ENCODE results near the gene LHX4. TPM values are rescaled to one million over a fixed set of nuclear protein-coding genes. Genes with fewer than 3 reads are reported as not detected.
A peak's percentile ranks its signal among the peaks of the same experiment; 100 is the strongest.

The LHX4 gene
- total and polyA plus RNA-seq, 2 of the 13 experiments (the other 11 are each of a cell fraction or from before 2014, with no cell fraction given): 0.03 to 0.07 TPM

DNA sequence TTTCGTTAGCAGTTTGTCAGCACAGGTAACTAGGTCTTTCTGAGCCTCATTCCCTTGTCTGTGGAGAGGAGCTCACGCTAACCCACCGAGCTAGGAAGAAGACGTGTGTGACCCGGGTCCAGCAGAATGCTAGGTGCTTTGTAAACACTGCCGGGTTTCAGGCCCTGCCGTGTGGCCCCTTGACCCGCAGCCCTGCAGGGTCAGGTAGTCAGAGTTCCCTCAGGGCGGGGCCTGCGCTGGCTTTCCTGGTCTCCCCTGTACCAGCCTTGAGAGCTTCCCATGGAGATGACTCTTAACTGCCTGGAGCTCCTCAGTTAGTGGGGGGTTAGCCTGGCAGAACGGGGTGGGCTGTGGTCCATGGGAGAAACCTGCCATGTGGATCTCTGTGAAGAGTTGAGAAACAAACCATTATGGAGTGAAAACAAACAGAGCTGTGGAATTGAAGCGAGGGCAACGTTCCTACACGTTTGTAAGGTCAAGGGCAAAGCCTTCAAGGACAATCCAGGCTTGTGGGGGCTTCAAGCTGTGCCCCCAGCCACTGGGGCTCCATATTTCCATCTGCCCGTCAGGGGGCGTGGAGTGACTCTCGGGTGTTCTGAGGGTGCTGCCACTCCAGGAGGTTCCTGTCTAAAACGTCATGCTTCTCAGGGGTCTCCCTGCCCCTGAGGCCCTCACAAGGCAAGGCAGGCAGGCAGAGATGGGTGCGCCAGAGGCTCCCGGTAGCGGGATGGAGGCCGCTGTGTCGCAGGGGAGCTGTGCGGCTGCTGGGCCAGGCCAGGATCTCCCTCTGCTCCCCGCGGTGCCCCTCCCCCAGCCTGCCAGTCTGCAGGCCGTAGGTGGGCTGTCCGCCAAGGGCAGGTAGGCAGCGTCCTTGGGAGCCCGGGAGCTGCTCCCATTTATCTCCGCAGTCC is 23.8 kb downstream of the LHX4 start (continued):
- no peak for TF ChIP-seq SRY (CRISPR knock-in tag; IDR thresholded peaks at IDR 0.05)
- TF ChIP-seq DMAP1 (CRISPR knock-in tag; IDR thresholded peaks at IDR 0.05): no peak; the same call in 1 of the 2 replicates
- no peak for TF ChIP-seq TBP (CRISPR knock-in tag; IDR thresholded peaks at IDR 0.05)
- TF ChIP-seq ZNF350 (CRISPR knock-in tag; IDR thresholded peaks at IDR 0.05; ENCODE audit: borderline replicate concordance, low read depth): no peak; the same call in 1 of the 2 replicates
- no peak for TF ChIP-seq ZNF260 (CRISPR knock-in tag; IDR thresholded peaks at IDR 0.05; ENCODE audit: borderline replicate concordance, low read depth)
- TF ChIP-seq HDAC2 (CRISPR knock-in tag; IDR thresholded peaks at IDR 0.05): peak; percentile 55; the same call in 1 of the 2 replicates
- TF ChIP-seq, protein P1, sequence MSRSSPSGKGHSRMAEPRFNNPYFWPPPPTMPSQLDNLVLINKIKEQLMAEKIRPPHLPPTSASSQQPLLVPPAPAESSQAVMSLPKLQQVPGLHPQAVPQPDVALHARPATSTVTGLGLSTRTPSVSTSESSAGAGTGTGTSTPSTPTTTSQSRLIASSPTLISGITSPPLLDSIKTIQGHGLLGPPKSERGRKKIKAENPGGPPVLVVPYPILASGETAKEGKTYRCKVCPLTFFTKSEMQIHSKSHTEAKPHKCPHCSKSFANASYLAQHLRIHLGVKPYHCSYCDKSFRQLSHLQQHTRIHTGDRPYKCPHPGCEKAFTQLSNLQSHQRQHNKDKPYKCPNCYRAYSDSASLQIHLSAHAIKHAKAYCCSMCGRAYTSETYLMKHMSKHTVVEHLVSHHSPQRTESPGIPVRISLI (CRISPR knock-in tag; IDR thresholded peaks at IDR 0.05; ENCODE audit: borderline replicate concordance): no peak
- TF ChIP-seq, protein P2, sequence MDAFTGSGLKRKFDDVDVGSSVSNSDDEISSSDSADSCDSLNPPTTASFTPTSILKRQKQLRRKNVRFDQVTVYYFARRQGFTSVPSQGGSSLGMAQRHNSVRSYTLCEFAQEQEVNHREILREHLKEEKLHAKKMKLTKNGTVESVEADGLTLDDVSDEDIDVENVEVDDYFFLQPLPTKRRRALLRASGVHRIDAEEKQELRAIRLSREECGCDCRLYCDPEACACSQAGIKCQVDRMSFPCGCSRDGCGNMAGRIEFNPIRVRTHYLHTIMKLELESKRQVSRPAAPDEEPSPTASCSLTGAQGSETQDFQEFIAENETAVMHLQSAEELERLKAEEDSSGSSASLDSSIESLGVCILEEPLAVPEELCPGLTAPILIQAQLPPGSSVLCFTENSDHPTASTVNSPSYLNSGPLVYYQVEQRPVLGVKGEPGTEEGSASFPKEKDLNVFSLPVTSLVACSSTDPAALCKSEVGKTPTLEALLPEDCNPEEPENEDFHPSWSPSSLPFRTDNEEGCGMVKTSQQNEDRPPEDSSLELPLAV (CRISPR knock-in tag; conservative IDR thresholded peaks at IDR 0.05; ENCODE audit: low read depth): no peak
- TF ChIP-seq, protein P3, sequence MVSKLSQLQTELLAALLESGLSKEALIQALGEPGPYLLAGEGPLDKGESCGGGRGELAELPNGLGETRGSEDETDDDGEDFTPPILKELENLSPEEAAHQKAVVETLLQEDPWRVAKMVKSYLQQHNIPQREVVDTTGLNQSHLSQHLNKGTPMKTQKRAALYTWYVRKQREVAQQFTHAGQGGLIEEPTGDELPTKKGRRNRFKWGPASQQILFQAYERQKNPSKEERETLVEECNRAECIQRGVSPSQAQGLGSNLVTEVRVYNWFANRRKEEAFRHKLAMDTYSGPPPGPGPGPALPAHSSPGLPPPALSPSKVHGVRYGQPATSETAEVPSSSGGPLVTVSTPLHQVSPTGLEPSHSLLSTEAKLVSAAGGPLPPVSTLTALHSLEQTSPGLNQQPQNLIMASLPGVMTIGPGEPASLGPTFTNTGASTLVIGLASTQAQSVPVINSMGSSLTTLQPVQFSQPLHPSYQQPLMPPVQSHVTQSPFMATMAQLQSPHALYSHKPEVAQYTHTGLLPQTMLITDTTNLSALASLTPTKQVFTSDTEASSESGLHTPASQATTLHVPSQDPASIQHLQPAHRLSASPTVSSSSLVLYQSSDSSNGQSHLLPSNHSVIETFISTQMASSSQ (IDR thresholded peaks at IDR 0.05; ENCODE audit: low read depth): no peak
- TF ChIP-seq, protein P3 (CRISPR knock-in tag; IDR thresholded peaks at IDR 0.05; ENCODE audit: borderline replicate concordance): no peak
- no peak for TF ChIP-seq ZNF333 (CRISPR knock-in tag; IDR thresholded peaks at IDR 0.05; ENCODE audit: borderline replicate concordance)
- no peak for TF ChIP-seq ZNF616 (CRISPR knock-in tag; IDR thresholded peaks at IDR 0.05; ENCODE audit: low read depth)
- no peak for TF ChIP-seq SMARCE1 (IDR thresholded peaks at IDR 0.05; ENCODE audit: borderline replicate concordance)
- no peak for TF ChIP-seq ZNF234 (CRISPR knock-in tag; conservative IDR thresholded peaks at IDR 0.05)
- TF ChIP-seq ZNF629 (CRISPR knock-in tag; conservative IDR thresholded peaks at IDR 0.05): no peak
- no peak for TF ChIP-seq ZNF530 (CRISPR knock-in tag; IDR thresholded peaks at IDR 0.05; ENCODE audit: low read depth)
- TF ChIP-seq ZNF792 (CRISPR knock-in tag; IDR thresholded peaks at IDR 0.05): no peak
- TF ChIP-seq, protein P4, sequence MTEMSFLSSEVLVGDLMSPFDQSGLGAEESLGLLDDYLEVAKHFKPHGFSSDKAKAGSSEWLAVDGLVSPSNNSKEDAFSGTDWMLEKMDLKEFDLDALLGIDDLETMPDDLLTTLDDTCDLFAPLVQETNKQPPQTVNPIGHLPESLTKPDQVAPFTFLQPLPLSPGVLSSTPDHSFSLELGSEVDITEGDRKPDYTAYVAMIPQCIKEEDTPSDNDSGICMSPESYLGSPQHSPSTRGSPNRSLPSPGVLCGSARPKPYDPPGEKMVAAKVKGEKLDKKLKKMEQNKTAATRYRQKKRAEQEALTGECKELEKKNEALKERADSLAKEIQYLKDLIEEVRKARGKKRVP (CRISPR knock-in tag; IDR thresholded peaks at IDR 0.05): no peak
- 0 out of 2 replicates have a peak, but pooled peaks have one; percentile 43 for TF ChIP-seq PPARG (CRISPR knock-in tag; conservative IDR thresholded peaks at IDR 0.05)
- TF ChIP-seq EZH2 (conservative IDR thresholded peaks at IDR 0.05; ENCODE audit: low read depth, low read length): no peak
